HFFc6 (cell line): Measurements from ENCODE around the gene KIFAP3. TPM values are rescaled to one million over a fixed set of nuclear protein-coding genes. Genes with fewer than 3 reads are reported as not detected.
A peak's percentile ranks its signal among the peaks of the same experiment; 100 is the strongest.

Source experiments
- DNase-seq: peaks from one replicate; pipeline ENCODE4 v3.0.0-alpha.2; 2018
- H3K27ac Mint-ChIP-seq: 2 replicates; pipeline ENCODE4 v1.8.0; 2020; ENCODE audit warnings: mild to moderate bottlenecking, mixed read lengths
- H3K27me3 Mint-ChIP-seq: 2 replicates; pipeline ENCODE4 v1.8.0; 2021; ENCODE audit warnings: mild to moderate bottlenecking, moderate library complexity, mixed read lengths; ENCODE audit not compliant: insufficient read depth
- H3K36me3 Mint-ChIP-seq: 2 replicates; pipeline ENCODE4 v1.8.0; 2021; ENCODE audit warnings: low read depth, mixed read lengths
- H3K4me1 Mint-ChIP-seq: 2 replicates; pipeline ENCODE4 v1.8.0; 2020; ENCODE audit warnings: low read depth, mixed read lengths
- H3K4me3 Mint-ChIP-seq: 2 replicates; pipeline ENCODE4 v1.8.0; 2020; ENCODE audit warnings: mild to moderate bottlenecking, moderate library complexity, mixed read lengths
- H3K9me3 Mint-ChIP-seq: 2 replicates; pipeline ENCODE4 v1.8.0; 2020; ENCODE audit warnings: mild to moderate bottlenecking, mixed read lengths
- CTCF ChIP-seq: fragments of 200-600 bp; sonication (generic); IDR thresholded peaks from 2 replicates; pipeline ENCODE4 v1.5.0; 2021; ENCODE audit warnings: antibody characterized with exemption, mild to moderate bottlenecking
- total RNA-seq, 6 experiments: library from RNA; stranded (reverse); fragmentation: NEBNext Ultra II Directional; extraction: Animal tissue kit (Norgen Biotek cat#: 25700); gene quantifications; 2 replicates in 1 of 6; 3 replicates in 5 of 6; pipeline ENCODE4 v1.2.3, GENCODE V29; 2021

Gene KIFAP3
- total RNA-seq, 6 experiments from 2014 or later, result 21.4 to 26.1 (median 23.4) TPM

- no peaks in the 10 kb centered on the region for H3K27me3 Mint-ChIP-seq
- H3K4me1 Mint-ChIP-seq, result peaks cover 55% of the 10 kb centered on the region
- peak overlapping the region; percentile 31; the same call in 1 of the 2 replicates for H3K27ac Mint-ChIP-seq
- H3K9me3 Mint-ChIP-seq, result no peaks in the 10 kb centered on the region
- DNase-seq, result no peak
- peaks cover 28% of the 10 kb centered on the region for H3K36me3 Mint-ChIP-seq
- H3K4me3 Mint-ChIP-seq, result no peak overlapping the region
- no peak for TF ChIP-seq CTCF
These were observed 187.6 kb downstream of the KIFAP3 start for GRCh38 chr1:169886931-169887330.

GRCh38 chr1:169886422-169886821, 188.1 kb downstream of the KIFAP3 start:
- Mint-ChIP-seq H3K36me3 (peaks cover 30% of the 10 kb centered on the region), H3K4me1 (peaks cover 53% of the 10 kb centered on the region), H3K27ac (peak overlapping the region; percentile 31), H3K4me3 (no peak overlapping the region), H3K27me3 (no peaks in the 10 kb centered on the region), H3K9me3 (no peaks in the 10 kb centered on the region)
- no peak for TF ChIP-seq CTCF
- DNase-seq, result no peak

GRCh38 chr1:169885207-169885606, 189.3 kb downstream of the KIFAP3 start:
- peaks cover 45% of the 10 kb centered on the region for H3K4me1 Mint-ChIP-seq
- no peaks in the 10 kb centered on the region for H3K27me3 Mint-ChIP-seq
- no peak for TF ChIP-seq CTCF

GRCh38 chr1:169884634-169885033, 189.9 kb downstream of the KIFAP3 start:
- no peak for TF ChIP-seq CTCF
- H3K27ac Mint-ChIP-seq, result no peak overlapping the region
- peaks cover 32% of the 10 kb centered on the region for H3K36me3 Mint-ChIP-seq
- peaks cover 48% of the 10 kb centered on the region for H3K4me1 Mint-ChIP-seq
- no peak overlapping the region for H3K4me3 Mint-ChIP-seq
- H3K9me3 Mint-ChIP-seq, result no peaks in the 10 kb centered on the region
- no peaks in the 10 kb centered on the region for H3K27me3 Mint-ChIP-seq
- DNase-seq, result peak; percentile 4

More at GRCh38 chr1:169885207-169885606, 189.3 kb downstream of the KIFAP3 start:
- 0 out of 2 replicates have a peak overlapping the region, but pooled peaks have one; percentile 24 for H3K27ac Mint-ChIP-seq
- H3K36me3 Mint-ChIP-seq, result peaks cover 32% of the 10 kb centered on the region
- peak; percentile 4 for DNase-seq
- H3K9me3 Mint-ChIP-seq, result no peaks in the 10 kb centered on the region
- peak overlapping the region; percentile 39; the same call in 1 of the 2 replicates for H3K4me3 Mint-ChIP-seq

- TF ChIP-seq CTCF, result no peak
- Mint-ChIP-seq H3K27ac (no peak overlapping the region), H3K36me3 (peaks cover 43% of the 10 kb centered on the region), H3K9me3 (no peaks in the 10 kb centered on the region), H3K4me3 (no peak overlapping the region), H3K4me1 (peaks cover 62% of the 10 kb centered on the region), H3K27me3 (no peaks in the 10 kb centered on the region)
- no peak for DNase-seq
These were observed 192.4 kb downstream of the KIFAP3 start for GRCh38 chr1:169882039-169882511.
